Fibroblast of lung (primary cell): ENCODE results near the gene PPFIA4.

ENCODE experiments used
- EZH2 ChIP-seq: IDR thresholded peaks from 2 replicates; pipeline ENCODE4 v1.5.1; 2012; ENCODE audit warnings: low read length, control low read depth, mild to moderate bottlenecking; ENCODE audit errors: missing control alignments
- TF ChIP-seq, protein P1 (sequence below), 2 donors: IDR thresholded peaks in 1 of 2; conservative IDR thresholded peaks in 1 of 2; 1 replicate in 1 of 2; 2 replicates in 1 of 2; pipeline ENCODE4 v1.5.1; 2011 to 2012; ENCODE audit warnings: low read length in 2 of 2, control low read depth in 1 of 2, inconsistent platforms in 1 of 2, low read depth in 1 of 2, mild to moderate bottlenecking in 1 of 2

DNA sequence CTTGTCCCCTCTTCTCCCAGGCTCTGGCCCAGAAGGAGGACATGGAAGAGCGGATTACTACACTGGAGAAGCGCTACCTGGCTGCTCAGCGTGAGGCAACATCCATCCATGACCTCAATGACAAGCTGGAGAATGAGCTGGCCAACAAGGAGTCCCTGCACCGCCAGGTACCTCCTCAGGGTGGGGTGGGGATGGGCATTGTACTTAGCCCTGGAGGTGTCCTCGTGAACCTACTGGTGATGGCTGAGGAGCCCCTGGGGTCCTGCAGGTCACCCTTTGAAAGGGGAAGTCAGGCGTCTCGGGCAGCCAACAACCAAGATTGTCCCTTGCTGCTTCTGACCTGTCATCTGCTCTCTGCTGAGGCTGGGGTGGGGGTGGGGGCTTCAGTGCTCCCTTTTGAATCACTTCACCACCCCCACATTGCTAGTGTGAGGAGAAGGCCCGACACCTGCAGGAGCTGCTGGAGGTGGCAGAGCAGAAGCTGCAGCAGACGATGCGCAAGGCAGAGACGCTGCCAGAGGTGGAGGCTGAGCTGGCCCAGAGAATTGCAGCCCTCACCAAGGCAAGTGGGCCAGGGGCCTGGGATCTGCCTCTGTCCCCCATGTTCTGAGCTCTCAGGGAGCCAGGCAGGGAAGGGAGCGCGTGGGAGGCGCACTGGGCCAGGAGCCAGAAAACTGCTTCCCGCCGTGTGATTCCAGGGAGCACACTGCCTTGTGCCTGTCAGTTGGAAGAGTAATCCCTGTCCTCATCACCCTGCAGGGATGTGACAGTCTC, 19.7 kb downstream of the PPFIA4 start:
- TF ChIP-seq, protein P1, sequence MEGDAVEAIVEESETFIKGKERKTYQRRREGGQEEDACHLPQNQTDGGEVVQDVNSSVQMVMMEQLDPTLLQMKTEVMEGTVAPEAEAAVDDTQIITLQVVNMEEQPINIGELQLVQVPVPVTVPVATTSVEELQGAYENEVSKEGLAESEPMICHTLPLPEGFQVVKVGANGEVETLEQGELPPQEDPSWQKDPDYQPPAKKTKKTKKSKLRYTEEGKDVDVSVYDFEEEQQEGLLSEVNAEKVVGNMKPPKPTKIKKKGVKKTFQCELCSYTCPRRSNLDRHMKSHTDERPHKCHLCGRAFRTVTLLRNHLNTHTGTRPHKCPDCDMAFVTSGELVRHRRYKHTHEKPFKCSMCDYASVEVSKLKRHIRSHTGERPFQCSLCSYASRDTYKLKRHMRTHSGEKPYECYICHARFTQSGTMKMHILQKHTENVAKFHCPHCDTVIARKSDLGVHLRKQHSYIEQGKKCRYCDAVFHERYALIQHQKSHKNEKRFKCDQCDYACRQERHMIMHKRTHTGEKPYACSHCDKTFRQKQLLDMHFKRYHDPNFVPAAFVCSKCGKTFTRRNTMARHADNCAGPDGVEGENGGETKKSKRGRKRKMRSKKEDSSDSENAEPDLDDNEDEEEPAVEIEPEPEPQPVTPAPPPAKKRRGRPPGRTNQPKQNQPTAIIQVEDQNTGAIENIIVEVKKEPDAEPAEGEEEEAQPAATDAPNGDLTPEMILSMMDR (conservative IDR thresholded peaks at IDR 0.05 in 1 of 2, IDR thresholded peaks at IDR 0.05 in 1 of 2; ENCODE audit: low read depth in 1 of 2, low read length in 2 of 2): no peak
- no peak for TF ChIP-seq EZH2
